ENCODE data around the gene CABP7. TPM values are rescaled to one million over a fixed set of nuclear protein-coding genes. Genes with fewer than 3 reads are reported as not detected.

The CABP7 gene
- total and polyA plus RNA-seq, 2 of the 13 experiments (the other 11 are each of a cell fraction or from before 2014, with no cell fraction given) = 0.08 TPM; not detected in 1

DNA sequence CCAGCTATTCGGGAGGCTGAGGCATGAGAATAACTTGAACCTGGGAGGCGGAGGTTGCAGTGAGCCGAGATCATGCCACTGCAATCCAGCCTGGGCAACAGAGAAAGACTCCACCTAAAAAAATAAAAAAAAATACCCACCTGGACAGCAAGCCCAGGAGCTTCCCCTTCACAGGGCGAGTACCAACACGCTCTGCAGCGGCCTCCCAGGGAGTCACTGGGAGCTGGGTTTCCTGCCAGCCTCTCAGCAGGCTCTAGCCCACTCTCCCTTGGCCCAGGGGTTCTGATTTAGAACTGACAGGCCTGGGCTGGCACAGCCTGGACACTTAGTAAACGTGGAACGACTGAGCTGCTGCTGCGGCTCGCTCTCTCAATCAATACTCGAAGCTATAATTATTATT, 2.0 kb upstream of the CABP7 start:
- Histone ChIP-seq H3K4me3 (replicated peaks in 1 of 3; ENCODE audit: insufficient read depth in 1 of 3, low read depth in 2 of 3, low read length in 3 of 3) (no peak overlapping the region), H3K27me3 (ENCODE audit: control insufficient read depth in 1 of 2, insufficient read depth in 2 of 2, low read length in 2 of 2) (peaks cover 20 to 67% of the 10 kb centered on the region in 2 experiments), H3K27ac (ENCODE audit: extremely low read length, insufficient read depth, low read length) (no peak overlapping the region), H2AFZ (ENCODE audit: low read length) (no peak overlapping the region), H3K9ac (ENCODE audit: insufficient read depth, low read depth, low read length) (no peak overlapping the region), H3K4me1 (ENCODE audit: insufficient read depth, low read length) (peaks cover 11% of the 10 kb centered on the region; the same call in 1 of the 2 replicates), H3K36me3 (replicated peaks in 1 of 2; ENCODE audit: control insufficient read depth in 1 of 2, insufficient read depth in 2 of 2, low read length in 2 of 2) (no peaks in the 10 kb centered on the region), H3K79me2 (ENCODE audit: insufficient read depth, low read length) (no peaks in the 10 kb centered on the region), H3K9me3 (ENCODE audit: low read length) (no peaks in the 10 kb centered on the region), H3K4me2 (ENCODE audit: low read depth, low read length) (no peak overlapping the region), H4K20me1 (ENCODE audit: insufficient read depth, low read length) (peaks cover 23% of the 10 kb centered on the region; the same call in 1 of the 2 replicates)
- 24% methylated on average over 4 of the region's 11 CpGs for WGBS (ENCODE audit: low lambda C conversion rate)
- no TSS peak for BruUV-seq (replicated peaks)
- no peak for DNase-seq (ENCODE audit: low spot score)
- CTCF ChIA-PET (ENCODE audit: low intra/inter-chr PET ratio, low total read pairs) = no interaction called here
- intact Hi-C loops (cut with micrococcal nuclease; ENCODE audit: unreplicated experiment) = no loop called here
- in situ Hi-C loops (cut with HindIII; ENCODE audit: extremely low pct_ligation_motif_present, low pct_unique_long_range_greater_than_20kb) = no loop called here
- POLR2A ChIA-PET = no interaction called here
- no peak for ATAC-seq
- no peak for FAIRE-seq
- TF ChIP-seq ZNF17 (CRISPR knock-in tag; IDR thresholded peaks at IDR 0.05) (no peak), ZNF33A (CRISPR knock-in tag; IDR thresholded peaks at IDR 0.05; ENCODE audit: borderline replicate concordance) (no peak), ATF2 (CRISPR knock-in tag; IDR thresholded peaks at IDR 0.05) (no peak), ZNF143 (CRISPR knock-in tag; IDR thresholded peaks at IDR 0.05) (no peak), HDAC6 (IDR thresholded peaks at IDR 0.05; ENCODE audit: low read depth, low read length) (no peak), ZNF569 (CRISPR knock-in tag; IDR thresholded peaks at IDR 0.05; ENCODE audit: borderline replicate concordance) (no peak), ZNF468 (CRISPR knock-in tag; IDR thresholded peaks at IDR 0.05) (no peak), ZNF235 (CRISPR knock-in tag; IDR thresholded peaks at IDR 0.05; ENCODE audit: borderline replicate concordance) (no peak)
- TF ChIP-seq, protein P1, sequence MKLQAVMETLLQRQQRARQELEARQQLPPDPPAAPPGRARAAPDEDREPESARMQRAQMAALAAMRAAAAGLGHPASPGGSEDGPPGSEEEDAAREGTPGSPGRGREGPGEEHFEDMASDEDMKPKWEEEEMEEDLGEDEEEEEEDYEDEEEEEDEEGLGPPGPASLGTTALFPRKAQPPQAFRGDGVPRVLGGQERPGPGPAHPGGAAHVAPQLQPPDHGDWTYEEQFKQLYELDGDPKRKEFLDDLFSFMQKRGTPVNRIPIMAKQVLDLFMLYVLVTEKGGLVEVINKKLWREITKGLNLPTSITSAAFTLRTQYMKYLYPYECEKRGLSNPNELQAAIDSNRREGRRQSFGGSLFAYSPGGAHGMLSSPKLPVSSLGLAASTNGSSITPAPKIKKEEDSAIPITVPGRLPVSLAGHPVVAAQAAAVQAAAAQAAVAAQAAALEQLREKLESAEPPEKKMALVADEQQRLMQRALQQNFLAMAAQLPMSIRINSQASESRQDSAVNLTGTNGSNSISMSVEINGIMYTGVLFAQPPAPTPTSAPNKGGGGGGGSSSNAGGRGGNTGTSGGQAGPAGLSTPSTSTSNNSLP (IDR thresholded peaks at IDR 0.05; ENCODE audit: low read depth, low read length) = no peak
- TF ChIP-seq, protein P2, sequence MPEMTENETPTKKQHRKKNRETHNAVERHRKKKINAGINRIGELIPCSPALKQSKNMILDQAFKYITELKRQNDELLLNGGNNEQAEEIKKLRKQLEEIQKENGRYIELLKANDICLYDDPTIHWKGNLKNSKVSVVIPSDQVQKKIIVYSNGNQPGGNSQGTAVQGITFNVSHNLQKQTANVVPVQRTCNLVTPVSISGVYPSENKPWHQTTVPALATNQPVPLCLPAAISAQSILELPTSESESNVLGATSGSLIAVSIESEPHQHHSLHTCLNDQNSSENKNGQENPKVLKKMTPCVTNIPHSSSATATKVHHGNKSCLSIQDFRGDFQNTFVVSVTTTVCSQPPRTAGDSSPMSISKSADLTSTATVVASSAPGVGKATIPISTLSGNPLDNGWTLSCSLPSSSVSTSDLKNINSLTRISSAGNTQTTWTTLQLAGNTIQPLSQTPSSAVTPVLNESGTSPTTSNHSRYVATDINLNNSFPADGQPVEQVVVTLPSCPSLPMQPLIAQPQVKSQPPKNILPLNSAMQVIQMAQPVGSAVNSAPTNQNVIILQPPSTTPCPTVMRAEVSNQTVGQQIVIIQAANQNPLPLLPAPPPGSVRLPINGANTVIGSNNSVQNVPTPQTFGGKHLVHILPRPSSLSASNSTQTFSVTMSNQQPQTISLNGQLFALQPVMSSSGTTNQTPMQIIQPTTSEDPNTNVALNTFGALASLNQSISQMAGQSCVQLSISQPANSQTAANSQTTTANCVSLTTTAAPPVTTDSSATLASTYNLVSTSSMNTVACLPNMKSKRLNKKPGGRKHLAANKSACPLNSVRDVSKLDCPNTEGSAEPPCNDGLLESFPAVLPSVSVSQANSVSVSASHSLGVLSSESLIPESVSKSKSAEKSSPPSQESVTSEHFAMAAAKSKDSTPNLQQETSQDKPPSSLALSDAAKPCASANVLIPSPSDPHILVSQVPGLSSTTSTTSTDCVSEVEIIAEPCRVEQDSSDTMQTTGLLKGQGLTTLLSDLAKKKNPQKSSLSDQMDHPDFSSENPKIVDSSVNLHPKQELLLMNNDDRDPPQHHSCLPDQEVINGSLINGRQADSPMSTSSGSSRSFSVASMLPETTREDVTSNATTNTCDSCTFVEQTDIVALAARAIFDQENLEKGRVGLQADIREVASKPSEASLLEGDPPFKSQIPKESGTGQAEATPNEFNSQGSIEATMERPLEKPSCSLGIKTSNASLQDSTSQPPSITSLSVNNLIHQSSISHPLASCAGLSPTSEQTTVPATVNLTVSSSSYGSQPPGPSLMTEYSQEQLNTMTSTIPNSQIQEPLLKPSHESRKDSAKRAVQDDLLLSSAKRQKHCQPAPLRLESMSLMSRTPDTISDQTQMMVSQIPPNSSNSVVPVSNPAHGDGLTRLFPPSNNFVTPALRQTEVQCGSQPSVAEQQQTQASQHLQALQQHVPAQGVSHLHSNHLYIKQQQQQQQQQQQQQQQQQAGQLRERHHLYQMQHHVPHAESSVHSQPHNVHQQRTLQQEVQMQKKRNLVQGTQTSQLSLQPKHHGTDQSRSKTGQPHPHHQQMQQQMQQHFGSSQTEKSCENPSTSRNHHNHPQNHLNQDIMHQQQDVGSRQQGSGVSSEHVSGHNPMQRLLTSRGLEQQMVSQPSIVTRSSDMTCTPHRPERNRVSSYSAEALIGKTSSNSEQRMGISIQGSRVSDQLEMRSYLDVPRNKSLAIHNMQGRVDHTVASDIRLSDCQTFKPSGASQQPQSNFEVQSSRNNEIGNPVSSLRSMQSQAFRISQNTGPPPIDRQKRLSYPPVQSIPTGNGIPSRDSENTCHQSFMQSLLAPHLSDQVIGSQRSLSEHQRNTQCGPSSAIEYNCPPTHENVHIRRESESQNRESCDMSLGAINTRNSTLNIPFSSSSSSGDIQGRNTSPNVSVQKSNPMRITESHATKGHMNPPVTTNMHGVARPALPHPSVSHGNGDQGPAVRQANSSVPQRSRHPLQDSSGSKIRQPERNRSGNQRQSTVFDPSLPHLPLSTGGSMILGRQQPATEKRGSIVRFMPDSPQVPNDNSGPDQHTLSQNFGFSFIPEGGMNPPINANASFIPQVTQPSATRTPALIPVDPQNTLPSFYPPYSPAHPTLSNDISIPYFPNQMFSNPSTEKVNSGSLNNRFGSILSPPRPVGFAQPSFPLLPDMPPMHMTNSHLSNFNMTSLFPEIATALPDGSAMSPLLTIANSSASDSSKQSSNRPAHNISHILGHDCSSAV (CRISPR knock-in tag; IDR thresholded peaks at IDR 0.05; ENCODE audit: borderline replicate concordance) = no peak
